Measurements from ENCODE around the gene C1RL.
"Not testable (repeated sequence)": the region's sequence is repeated elsewhere in the genome, so short reads cannot be mapped to it uniquely, and the experiment has no call there.

The C1RL gene

GRCh38 chr12:7114008-7114407 lies 5.0 kb upstream of the C1RL start:
- DNase-seq (ENCODE audit: low read depth): no peak

- peak; percentile 31 for DNase-seq (ENCODE audit: low read depth)
Measured at GRCh38 chr12:7113389-7113871, 4.4 kb upstream of the C1RL start.

DNA sequence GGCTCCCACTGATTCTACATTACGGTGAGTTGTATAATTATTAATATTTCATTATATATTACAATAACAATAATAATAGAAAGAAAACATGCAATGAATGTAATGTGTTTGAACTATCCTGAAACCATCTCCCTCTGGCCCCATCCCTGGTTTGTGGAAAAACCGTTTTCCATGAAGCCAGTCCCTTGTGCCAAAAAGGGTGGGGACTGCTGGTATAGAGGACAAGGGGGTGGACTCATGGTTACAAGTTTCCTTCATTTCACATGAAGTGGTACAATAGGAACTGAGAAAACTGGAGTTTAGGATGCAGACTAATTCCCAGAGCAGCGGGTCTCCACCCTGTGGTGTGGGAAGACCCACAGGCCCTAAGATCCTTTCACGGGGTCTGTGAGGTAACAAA lies 3.0 kb upstream of the C1RL start:
- no peak for DNase-seq (ENCODE audit: low read depth)

GRCh38 chr12:7110661-7111060 lies 1.6 kb upstream of the C1RL start:
- DNase-seq (ENCODE audit: low read depth): no peak

GRCh38 chr12:7109572-7109920 lies 532 bp upstream of the C1RL start:
- no peak for DNase-seq (ENCODE audit: low read depth)

DNA sequence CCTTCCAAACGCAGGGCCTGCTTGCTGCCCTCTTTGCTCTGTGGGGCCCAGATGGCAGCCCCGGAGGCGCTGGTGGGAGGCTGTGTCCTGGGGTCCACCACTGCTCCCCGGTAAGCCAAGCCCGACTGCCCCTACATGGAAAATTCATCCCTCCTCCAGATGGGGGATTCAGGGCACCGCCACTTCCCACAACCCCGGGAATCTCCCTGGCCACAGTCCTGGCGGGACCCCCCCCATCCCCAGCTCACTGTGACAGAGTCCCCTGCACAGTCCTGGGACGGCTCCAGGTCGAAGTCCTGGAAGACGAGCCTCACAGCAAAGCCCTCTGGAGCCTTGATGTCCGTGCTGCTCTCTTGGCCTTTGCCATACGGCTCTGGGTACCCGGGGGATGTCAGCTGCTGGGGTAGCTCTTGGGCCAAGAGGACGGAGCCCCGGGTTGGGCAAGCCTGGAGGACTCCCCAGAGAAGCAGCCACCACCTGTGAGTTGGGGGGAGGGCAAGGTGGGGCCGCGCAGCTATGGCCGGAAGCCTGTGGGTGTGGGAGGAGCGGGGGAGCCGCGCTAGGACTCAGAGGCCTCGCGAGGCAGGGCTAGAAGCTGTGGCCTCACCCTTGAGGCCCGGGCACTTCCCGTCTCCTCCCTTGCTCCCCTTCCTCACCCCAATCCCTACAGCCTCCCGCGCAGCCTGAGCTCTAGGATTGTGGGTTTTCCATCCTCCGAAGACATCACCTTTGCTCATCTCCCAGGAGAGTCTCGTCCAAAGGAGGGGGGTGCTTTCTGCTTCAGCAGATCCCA lies 815 bp downstream of the C1RL start:
- peak; percentile 86 for DNase-seq (ENCODE audit: low read depth)

DNA sequence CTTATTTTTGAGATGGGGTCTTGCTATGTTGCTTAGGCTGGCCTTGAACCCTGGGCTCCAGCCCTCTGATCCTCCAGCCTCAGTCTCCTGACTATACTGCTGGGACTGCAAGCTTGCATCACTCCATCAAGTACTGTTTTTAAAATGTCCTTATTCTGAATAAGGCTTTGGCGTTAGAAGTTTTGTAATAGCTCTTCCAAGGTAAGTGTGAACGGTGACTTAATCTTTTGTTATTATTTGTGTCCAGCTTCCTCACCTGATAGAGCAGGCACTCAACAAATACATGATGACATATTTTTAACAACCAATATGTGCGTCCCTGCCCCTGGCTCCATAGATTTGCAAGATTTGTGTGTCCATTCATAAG lies 1.4 kb downstream of the C1RL start:
- peak; percentile 26 for DNase-seq (ENCODE audit: low read depth)

- not testable (repeated sequence) for DNase-seq (ENCODE audit: low read depth)
Measured at GRCh38 chr12:7107181-7107580, 1.8 kb downstream of the C1RL start.

- no peak for DNase-seq (ENCODE audit: low read depth)
Measured at GRCh38 chr12:7106082-7106481, 2.9 kb downstream of the C1RL start.

- DNase-seq (ENCODE audit: low read depth): no peak
Measured at GRCh38 chr12:7103837-7104584, 5.0 kb downstream of the C1RL start.

DNA sequence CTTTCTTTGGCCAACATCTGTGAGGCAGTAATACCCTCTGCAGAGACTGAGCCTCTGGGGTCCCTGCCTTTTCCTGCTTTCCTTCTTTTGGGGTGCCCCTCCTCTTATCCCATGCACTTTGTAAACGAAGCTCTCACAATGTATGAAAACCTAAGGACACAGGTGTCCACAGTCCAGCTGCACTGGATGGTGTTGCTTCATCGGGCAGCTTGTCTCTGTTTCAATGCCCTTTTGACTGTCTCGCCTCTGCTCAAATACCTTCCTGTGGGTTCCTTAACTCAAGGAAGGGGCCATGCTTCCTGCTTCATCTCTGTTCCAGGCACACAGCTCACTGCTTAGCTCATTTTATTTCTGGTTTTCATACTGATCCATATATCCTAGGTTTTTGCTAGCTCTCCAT lies 6.4 kb downstream of the C1RL start:
- no peak for DNase-seq (ENCODE audit: low read depth)

DNA sequence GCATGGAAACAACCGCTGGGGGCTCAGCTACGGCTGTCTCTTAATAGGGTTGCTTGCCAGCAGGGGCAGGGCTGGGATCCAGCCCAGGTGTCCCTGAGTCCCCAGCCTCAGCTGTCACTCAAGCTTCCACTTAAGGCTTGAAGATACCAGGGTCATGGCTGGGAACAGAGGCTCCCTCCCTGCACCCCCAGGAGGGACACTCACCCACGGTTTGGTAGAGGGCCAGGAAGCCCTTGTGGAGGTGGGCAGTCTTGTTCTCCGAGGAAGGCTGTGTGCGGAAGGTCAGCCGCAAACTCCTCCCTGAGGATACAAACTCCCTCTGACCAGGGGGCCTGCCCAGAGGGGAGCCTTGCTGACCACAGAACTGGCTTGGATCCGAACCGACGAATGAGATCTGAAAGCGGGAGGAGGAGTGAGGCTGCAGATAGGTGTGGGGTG lies 7.3 kb downstream of the C1RL start:
- no peak for DNase-seq (ENCODE audit: low read depth)

DNA sequence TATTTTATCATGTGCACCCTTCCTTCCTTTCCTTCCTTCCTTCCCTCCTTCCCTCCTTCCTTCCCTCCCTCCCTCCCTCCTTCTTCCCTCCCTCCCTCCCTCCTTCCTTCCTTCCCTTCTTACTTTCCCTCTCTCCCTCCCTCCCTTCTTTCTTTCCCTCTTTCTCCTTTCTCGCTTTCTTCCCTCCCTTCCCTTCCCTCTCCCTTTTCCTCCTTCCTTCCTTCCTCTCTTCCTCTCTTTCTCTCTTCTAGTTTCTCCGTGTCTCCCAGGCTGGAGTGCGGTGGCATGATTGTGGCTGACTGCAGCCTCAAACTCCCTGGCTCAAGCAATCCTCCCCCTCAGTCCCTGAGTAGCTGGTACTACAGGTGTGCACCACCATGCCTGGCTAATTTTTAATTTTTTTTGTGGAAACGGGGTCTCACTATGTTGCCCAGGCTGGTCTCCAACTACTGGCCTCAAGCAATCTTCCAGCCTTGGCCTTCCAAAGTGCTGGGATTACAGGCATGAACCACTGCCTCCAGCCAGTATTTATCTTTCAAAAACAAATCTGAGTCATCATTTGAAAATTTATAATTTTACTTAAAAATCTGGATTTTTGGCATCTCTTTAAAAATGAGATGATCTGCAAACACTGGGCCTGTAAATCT lies 7.8 kb downstream of the C1RL start:
- peak; percentile 30 for DNase-seq (ENCODE audit: low read depth)

- DNase-seq (ENCODE audit: low read depth): no peak
Measured at GRCh38 chr12:7100239-7100638, 8.8 kb downstream of the C1RL start.

DNA sequence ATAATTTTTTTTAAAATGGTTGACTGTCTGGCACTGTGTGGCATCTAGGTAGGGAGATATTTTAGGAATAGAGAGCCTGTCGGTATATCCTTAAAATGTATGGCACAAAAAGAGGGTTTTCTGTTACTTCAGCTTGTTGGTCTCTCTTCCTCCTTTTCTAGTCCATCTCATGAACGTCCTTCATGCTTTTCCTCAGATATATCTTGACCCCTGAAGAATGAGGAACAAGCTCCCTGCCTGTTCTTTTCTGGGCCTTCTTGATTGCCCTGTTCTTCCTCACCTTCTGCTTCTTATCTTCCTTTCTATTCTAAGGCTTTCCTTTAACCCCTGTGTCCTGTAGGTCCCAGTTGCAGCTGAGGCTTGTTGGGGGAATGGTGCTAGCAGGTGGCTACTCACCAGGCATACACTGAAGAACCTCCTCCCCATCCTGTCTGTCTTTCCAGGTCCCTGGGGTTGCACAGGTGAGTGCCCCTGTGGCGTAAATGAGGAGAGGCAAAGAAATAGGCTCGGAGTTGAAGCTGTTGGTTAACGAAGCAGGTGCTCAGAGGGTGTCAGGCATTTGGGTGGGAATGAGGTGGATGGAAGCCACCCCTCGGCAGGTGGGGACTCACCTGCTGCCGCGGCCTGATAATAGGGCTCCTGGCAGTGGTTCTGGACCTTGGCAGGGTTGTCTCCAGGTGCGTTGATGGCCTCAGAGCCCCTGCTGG lies 9.6 kb downstream of the C1RL start:
- DNase-seq (ENCODE audit: low read depth): no peak

DNA sequence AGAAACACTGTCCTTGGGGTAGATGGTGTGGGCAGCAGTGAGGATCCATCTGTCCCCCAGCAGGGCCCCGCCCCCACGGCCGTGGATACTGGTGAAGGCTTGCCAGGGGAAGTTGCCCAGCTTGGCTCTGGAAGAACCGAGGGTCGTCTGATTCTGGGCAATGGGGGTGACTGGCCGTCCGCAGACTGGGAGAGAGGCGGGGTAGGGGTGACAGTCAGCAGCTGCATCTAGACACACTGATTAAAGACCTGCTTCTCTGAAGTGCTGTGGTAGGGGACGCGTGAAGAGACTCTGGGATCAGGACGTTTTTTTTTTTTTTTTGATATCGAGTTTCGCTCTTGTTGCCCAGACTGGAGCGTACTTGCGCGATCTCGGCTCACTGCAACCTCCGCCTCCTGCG lies 12.0 kb downstream of the C1RL start:
- no peak for DNase-seq (ENCODE audit: low read depth)

GRCh38 chr12:7096006-7096932 lies 12.7 kb downstream of the C1RL start:
- DNase-seq (ENCODE audit: low read depth): no peak

DNA sequence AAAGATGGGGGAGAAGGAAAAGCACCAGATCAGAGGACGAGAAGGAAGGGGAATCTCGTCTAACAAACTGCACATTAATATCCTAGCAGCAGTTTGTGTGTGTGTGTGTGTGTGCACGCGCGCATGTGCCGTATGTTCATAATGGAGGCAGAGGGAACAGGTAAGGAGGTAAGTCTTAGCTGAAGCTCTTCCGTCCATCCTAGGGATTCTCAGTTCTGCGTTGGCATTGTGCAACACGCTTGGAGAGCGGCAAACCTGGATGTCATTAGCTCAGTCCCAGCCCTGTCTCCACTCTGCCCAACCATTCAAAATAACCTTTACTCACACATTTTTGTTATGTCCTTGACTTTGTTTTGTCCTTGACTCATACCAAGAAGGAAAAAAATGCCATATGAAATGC lies 15.1 kb downstream of the C1RL start:
- peak; percentile 36 for DNase-seq (ENCODE audit: low read depth)

- DNase-seq (ENCODE audit: low read depth): no peak
Measured at GRCh38 chr12:7093486-7093885, 15.5 kb downstream of the C1RL start.

DNA sequence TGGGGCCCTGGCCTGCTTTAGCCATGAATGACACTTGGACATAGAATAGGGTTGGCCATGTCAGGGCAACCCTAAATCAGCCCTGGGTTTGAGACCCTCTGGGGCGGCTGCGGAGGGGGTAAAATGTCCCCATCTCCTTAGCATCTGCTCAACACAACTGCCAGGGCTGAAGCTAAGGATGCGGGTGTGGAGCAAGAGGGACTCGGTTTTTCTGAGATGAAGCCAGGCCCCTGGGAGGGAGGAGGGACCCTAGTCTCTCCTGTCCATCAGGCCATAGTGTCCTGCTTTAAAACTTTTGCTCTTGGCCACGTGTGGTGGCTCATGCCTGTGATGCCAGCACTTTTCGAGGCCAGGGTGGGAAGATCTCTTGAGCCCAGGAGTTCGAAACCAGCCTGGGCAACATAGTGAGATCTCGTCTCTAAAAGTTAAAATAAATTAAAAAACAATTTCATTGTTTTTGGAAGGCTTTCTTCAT lies 16.0 kb downstream of the C1RL start:
- no peak for DNase-seq (ENCODE audit: low read depth)

All from iris pigment epithelial cell (primary cell).